Mesenchymal stem cell (in vitro differentiated cells and primary cell): ENCODE measurements around the gene LRRC8B.

Source experiments
- DNase-seq: peaks from one replicate; pipeline ENCODE4 v3.0.0-alpha.2; 2013
- H2AFZ ChIP-seq: one replicate; pipeline ENCODE4 v1.6.1; 2013; ENCODE audit warnings: low read depth, mild to moderate bottlenecking, control low read depth, inconsistent platforms, low read length, moderate library complexity
- H2AK5ac ChIP-seq: 2 replicates; pipeline ENCODE4 v1.6.1; 2013; ENCODE audit warnings: low read length, moderate library complexity, mild to moderate bottlenecking, inconsistent platforms; ENCODE audit not compliant: severe bottlenecking
- H2BK120ac ChIP-seq: one replicate; pipeline ENCODE4 v1.6.1; 2013; ENCODE audit warnings: low read depth, mild to moderate bottlenecking, inconsistent platforms, low read length, moderate library complexity
- H2BK12ac ChIP-seq, 2 experiments: one replicate each; pipeline ENCODE4 v1.6.1; 2013; ENCODE audit warnings: inconsistent platforms in 2 of 2, low read length in 2 of 2, mild to moderate bottlenecking in 2 of 2, moderate library complexity in 2 of 2, control low read depth in 1 of 2
- H2BK15ac ChIP-seq: one replicate; pipeline ENCODE4 v1.6.1; 2013; ENCODE audit warnings: mild to moderate bottlenecking, low read depth, inconsistent platforms; ENCODE audit not compliant: poor library complexity, severe bottlenecking
- H2BK5ac ChIP-seq: 2 replicates; pipeline ENCODE4 v1.6.1; 2013; ENCODE audit warnings: low read depth, mild to moderate bottlenecking, low read length, control low read depth, inconsistent platforms; ENCODE audit not compliant: poor library complexity, severe bottlenecking
- H3K14ac ChIP-seq, 2 experiments: one replicate each; pipeline ENCODE4 v1.6.1; 2013; ENCODE audit warnings: inconsistent platforms in 2 of 2, low read length in 2 of 2, control low read depth in 1 of 2, mild to moderate bottlenecking in 1 of 2, moderate library complexity in 1 of 2
- H3K18ac ChIP-seq, 2 experiments: one replicate each; pipeline ENCODE4 v1.6.1; 2013; ENCODE audit warnings: inconsistent platforms in 2 of 2, low read length in 2 of 2, control low read depth in 1 of 2, low read depth in 1 of 2, mild to moderate bottlenecking in 1 of 2
- H3K23ac ChIP-seq, 2 experiments: one replicate each; pipeline ENCODE4 v1.6.1; 2013; ENCODE audit warnings: inconsistent platforms in 2 of 2, low read length in 2 of 2, mild to moderate bottlenecking in 2 of 2, moderate library complexity in 2 of 2, control low read depth in 1 of 2
- H3K27ac ChIP-seq: 2 replicates; pipeline ENCODE4 v1.5.1; 2013; ENCODE audit warnings: mild to moderate bottlenecking, moderate library complexity, low read length, control low read depth, inconsistent platforms; ENCODE audit not compliant: poor library complexity, severe bottlenecking
- H3K27me3 ChIP-seq, 2 experiments: 2 replicates each; pipeline versions ENCODE4 v1.6.1 to v1.7.0; 2013; ENCODE audit warnings: low read length in 2 of 2, mild to moderate bottlenecking in 2 of 2, moderate library complexity in 2 of 2, control low read depth in 1 of 2, inconsistent platforms in 1 of 2; ENCODE audit not compliant: control insufficient read depth in 1 of 2, insufficient read depth in 1 of 2
- H3K36me3 ChIP-seq, 2 experiments: 2 replicates each; pipeline versions ENCODE4 v1.6.1 to v1.7.0; 2013; ENCODE audit warnings: low read length in 2 of 2, control low read depth in 1 of 2, inconsistent platforms in 1 of 2, low read depth in 1 of 2, mild to moderate bottlenecking in 1 of 2; ENCODE audit not compliant: insufficient read depth in 2 of 2, control insufficient read depth in 1 of 2
- H3K4ac ChIP-seq, 2 experiments: one replicate each; pipeline ENCODE4 v1.6.1; 2013; ENCODE audit warnings: inconsistent platforms in 2 of 2, low read length in 2 of 2, mild to moderate bottlenecking in 2 of 2, moderate library complexity in 2 of 2, control low read depth in 1 of 2, low read depth in 1 of 2
- H3K4me1 ChIP-seq: 2 replicates; pipeline ENCODE4 v1.6.1; 2013; ENCODE audit warnings: low read depth, low read length, control low read depth; ENCODE audit not compliant: control insufficient read depth, insufficient read depth
- H3K4me2 ChIP-seq: 2 replicates; pipeline ENCODE4 v1.6.1; 2013; ENCODE audit warnings: low read length, mild to moderate bottlenecking, inconsistent platforms; ENCODE audit not compliant: poor library complexity, severe bottlenecking
- H3K4me3 ChIP-seq, 2 experiments: 2 replicates each; pipeline versions ENCODE4 v1.5.1 to v1.7.0; 2013; ENCODE audit warnings: low read length in 2 of 2, mild to moderate bottlenecking in 2 of 2, control low read depth in 1 of 2, low read depth in 1 of 2; ENCODE audit not compliant: insufficient read depth in 1 of 2
- H3K79me1 ChIP-seq: replicated peaks from 2 replicates; pipeline ENCODE4 v1.6.1; 2013; ENCODE audit warnings: mild to moderate bottlenecking, control low read depth, low read length, inconsistent platforms; ENCODE audit not compliant: poor library complexity, severe bottlenecking
- H3K9ac ChIP-seq: 2 replicates; pipeline ENCODE4 v1.7.0; 2013; ENCODE audit warnings: mild to moderate bottlenecking, low read length, moderate library complexity
- H3K9me3 ChIP-seq: 2 replicates; pipeline ENCODE4 v1.7.0; 2013; ENCODE audit warnings: mild to moderate bottlenecking, low read length; ENCODE audit not compliant: control insufficient read depth
- H4K8ac ChIP-seq: one replicate; pipeline ENCODE4 v1.6.1; 2013; ENCODE audit warnings: inconsistent platforms, mild to moderate bottlenecking, low read length, moderate library complexity
- H4K91ac ChIP-seq: one replicate; pipeline ENCODE4 v1.6.1; 2013; ENCODE audit warnings: mild to moderate bottlenecking, low read length, inconsistent platforms
- WGBS: methylation state at CpG from one replicate; pipeline ENCODE4 v1.1.7; 2013; ENCODE audit warnings: mixed read lengths; 5-methylcytosine and 5-hydroxymethylcytosine counted together

LRRC8B gene

DNA sequence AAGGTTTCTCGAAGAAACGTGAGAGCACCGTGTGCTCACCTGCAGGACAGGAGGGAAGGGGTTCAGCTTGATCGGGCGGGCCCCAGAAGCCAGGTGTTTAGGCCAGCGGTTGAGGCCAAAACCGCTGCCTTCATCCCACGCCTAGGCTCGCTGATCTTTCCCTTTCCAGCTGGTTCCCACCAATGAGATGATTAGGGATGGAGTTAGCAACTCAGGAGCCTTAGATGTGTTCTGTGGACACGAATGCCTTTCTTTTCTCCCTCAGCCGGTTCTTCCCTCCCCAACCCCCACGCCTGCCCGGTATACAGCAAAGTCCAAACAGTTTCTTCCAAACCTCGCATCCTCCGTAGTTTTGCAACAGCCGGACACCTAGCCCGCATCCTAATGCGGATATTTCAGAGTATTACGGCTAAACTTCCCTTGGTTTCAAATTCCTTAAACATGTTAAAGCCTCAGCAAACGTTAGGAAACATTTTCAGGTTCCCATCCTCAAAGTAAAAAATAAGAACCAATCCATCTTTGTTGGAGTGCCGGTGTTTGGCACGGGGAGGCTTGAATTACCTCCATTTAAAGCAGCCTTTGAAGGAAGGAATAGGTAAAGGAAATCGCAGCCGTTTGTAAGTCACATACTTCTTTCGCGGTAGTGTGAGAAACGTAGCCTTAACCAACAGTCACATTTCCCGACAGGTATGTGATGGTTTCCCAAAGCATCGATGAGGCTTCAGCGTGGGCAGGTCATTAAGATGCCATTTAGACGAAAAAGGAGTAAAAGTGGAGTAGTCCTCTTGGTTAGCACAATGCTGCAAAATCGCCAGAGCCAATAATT, 109.4 kb downstream of the LRRC8B start:
- peak overlapping the region in 1 of 2 experiments; percentile 49 for H3K14ac ChIP-seq
- H2BK5ac ChIP-seq = no peak overlapping the region
- peak overlapping the region; percentile 83 for H4K8ac ChIP-seq
- H3K9me3 ChIP-seq = no peaks in the 10 kb centered on the region
- DNase-seq = peak; percentile 53
- peaks cover 9% of the 10 kb centered on the region for H3K4me1 ChIP-seq
- H3K79me1 ChIP-seq = peaks cover 6% of the 10 kb centered on the region
- no peak overlapping the region for H2AFZ ChIP-seq
- peak overlapping the region; percentile 84 to 96 for H3K18ac ChIP-seq
- H3K4me2 ChIP-seq = peak overlapping the region; percentile 96
- 1% methylated on average over 27 of the region's 32 CpGs for WGBS
- no peaks in the 10 kb centered on the region for H3K27me3 ChIP-seq
- peak overlapping the region; percentile 79 for H3K9ac ChIP-seq
- no peaks in the 10 kb centered on the region for H3K36me3 ChIP-seq
- H3K23ac ChIP-seq = peak overlapping the region in 1 of 2 experiments; percentile 46
- peak overlapping the region in 1 of 2 experiments; percentile 77 for H2BK12ac ChIP-seq
- H3K4me3 ChIP-seq = peak overlapping the region; percentile 74 to 96
- H3K27ac ChIP-seq = no peak overlapping the region
- H2BK120ac ChIP-seq = peak overlapping the region; percentile 90
- H2BK15ac ChIP-seq = peak overlapping the region; percentile 64
- peak overlapping the region in 1 of 2 experiments; percentile 32 for H3K4ac ChIP-seq
- no peak overlapping the region for H4K91ac ChIP-seq
- H2AK5ac ChIP-seq = no peak overlapping the region

DNA sequence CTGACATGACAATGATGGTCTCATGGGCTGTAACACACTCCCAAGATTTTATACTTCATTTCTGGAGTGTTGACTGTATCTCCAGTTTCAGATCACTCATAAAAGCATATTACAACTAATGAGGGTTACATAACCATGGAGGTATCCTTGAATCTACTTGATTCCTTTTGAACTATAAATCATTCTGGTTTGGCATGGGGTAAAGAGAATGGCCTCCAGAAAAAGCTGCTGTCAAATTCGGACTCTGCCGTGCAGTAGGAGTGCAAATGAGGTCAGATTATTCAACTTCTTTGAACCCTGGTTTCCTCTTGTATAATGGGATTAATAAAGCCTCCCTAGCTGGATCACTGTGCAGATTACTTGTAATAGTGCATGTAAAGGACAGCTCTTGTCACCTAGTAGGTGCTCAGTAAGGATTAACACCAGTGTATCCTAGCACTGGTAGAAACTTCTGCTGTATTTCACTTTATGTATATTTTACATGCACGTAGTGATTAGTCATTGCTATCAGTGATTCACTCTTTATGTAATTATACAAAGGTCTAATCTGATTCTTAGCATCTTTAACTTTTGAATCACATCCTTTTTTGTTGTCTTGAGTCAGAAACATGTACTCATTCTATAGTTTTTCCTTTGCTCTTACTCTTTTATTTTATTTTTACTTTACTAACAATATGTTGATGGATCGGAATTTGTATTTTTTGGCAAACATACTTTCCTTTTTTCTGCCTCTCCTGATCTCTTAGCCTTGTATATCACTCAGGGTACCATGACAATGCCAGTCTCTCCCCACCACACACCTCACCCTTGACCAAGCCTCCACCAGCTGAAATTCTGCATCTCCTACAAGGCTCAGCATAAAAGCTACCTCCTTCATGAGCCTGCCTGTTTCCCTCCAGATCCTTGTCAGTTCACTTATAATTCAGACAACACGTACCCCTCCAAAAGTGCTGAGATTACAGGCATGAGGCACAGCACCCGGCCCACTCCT, 111.5 kb downstream of the LRRC8B start:
- Histone ChIP-seq H2BK12ac (peak overlapping the region in 1 of 2 experiments; percentile 69), H4K91ac (no peak overlapping the region), H3K9me3 (no peaks in the 10 kb centered on the region), H3K4me3 (peak overlapping the region in 1 of 2 experiments; percentile 19), H2BK15ac (no peak overlapping the region), H3K36me3 (no peaks in the 10 kb centered on the region), H3K9ac (peak overlapping the region; percentile 39), H2AFZ (no peak overlapping the region), H3K4ac (peak overlapping the region in 1 of 2 experiments; percentile 88), H3K4me1 (peaks cover 9% of the 10 kb centered on the region), H2BK5ac (no peak overlapping the region), H3K27me3 (no peaks in the 10 kb centered on the region), H3K79me1 (peaks cover 11% of the 10 kb centered on the region), H2BK120ac (no peak overlapping the region), H2AK5ac (no peak overlapping the region), H3K18ac (peak overlapping the region; percentile 24 to 29), H3K4me2 (no peak overlapping the region), H3K14ac (peak overlapping the region in 1 of 2 experiments; percentile 47), H3K27ac (no peak overlapping the region), H3K23ac (no peak overlapping the region), H4K8ac (peak overlapping the region; percentile 56)
- DNase-seq = peak; percentile 74
- WGBS = 35% methylated on average over 4 of the region's 6 CpGs

DNA sequence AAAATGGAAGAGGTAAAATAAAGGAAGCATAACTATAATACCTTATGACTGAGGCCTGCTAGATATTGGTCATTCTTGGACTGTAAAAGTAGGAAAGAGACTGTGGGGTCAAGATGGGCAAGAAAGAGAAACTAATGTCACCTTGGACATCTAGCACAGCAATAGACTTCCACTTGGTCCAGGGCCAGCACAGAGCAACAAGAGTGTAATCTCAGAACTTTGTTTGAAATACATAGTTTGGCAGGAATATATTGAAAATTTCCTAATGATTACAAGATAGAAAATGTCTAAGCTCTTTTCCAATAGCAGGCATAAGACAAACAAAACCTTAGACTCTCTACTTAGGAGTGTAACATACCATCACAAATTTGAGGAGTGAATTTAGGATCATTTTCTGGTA, 112.9 kb downstream of the LRRC8B start:
- H2BK15ac ChIP-seq = no peak overlapping the region
- no peak overlapping the region for H3K18ac ChIP-seq
- no peak overlapping the region for H3K9ac ChIP-seq
- H3K9me3 ChIP-seq = no peaks in the 10 kb centered on the region
- H3K27ac ChIP-seq = no peak overlapping the region
- no peak overlapping the region for H2AFZ ChIP-seq
- no peak overlapping the region for H4K8ac ChIP-seq
- H4K91ac ChIP-seq = no peak overlapping the region
- no peaks in the 10 kb centered on the region for H3K36me3 ChIP-seq
- no peak for DNase-seq
- no peak overlapping the region for H3K4ac ChIP-seq
- peaks cover 11% of the 10 kb centered on the region for H3K79me1 ChIP-seq
- H3K23ac ChIP-seq = no peak overlapping the region
- H3K4me3 ChIP-seq = no peak overlapping the region
- no peak overlapping the region for H2BK12ac ChIP-seq
- no peak overlapping the region for H3K14ac ChIP-seq
- no peaks in the 10 kb centered on the region for H3K27me3 ChIP-seq
- H2BK5ac ChIP-seq = no peak overlapping the region
- peaks cover 5% of the 10 kb centered on the region for H3K4me1 ChIP-seq
- H3K4me2 ChIP-seq = no peak overlapping the region
- no peak overlapping the region for H2BK120ac ChIP-seq
- H2AK5ac ChIP-seq = no peak overlapping the region

DNA sequence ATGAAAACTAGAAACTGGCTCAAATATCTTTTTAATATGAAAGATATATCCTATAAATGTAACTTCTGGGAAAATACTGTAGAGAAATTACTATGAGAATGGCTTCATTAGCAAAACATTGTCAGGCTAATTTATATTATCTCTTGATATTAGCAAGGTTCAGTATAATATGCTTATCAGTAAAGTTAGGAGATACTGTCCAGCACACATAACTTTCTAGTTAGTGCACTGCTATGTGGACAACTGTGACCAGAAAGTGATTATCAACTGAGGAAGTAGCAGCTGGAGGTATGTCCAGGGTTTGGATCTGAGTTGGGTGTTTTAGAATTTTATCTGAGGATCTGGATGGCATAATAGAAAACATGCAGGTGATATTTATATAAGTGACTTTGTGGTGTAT, 115.8 kb downstream of the LRRC8B start:
- Histone ChIP-seq H3K14ac (no peak overlapping the region), H3K18ac (no peak overlapping the region), H3K23ac (no peak overlapping the region), H3K4ac (no peak overlapping the region), H3K9me3 (no peaks in the 10 kb centered on the region), H4K8ac (no peak overlapping the region), H3K4me1 (peaks cover 2% of the 10 kb centered on the region), H3K4me3 (no peak overlapping the region), H2AK5ac (no peak overlapping the region), H3K9ac (no peak overlapping the region), H2BK15ac (no peak overlapping the region), H3K4me2 (no peak overlapping the region), H2BK5ac (no peak overlapping the region), H3K27ac (no peak overlapping the region), H3K27me3 (no peaks in the 10 kb centered on the region), H3K36me3 (no peaks in the 10 kb centered on the region), H2AFZ (no peak overlapping the region), H4K91ac (no peak overlapping the region), H3K79me1 (peaks cover 11% of the 10 kb centered on the region), H2BK12ac (no peak overlapping the region), H2BK120ac (no peak overlapping the region)
- no peak for DNase-seq
